DOHH2 (cell line): Measurements from ENCODE around the gene TGM4.

Experiments
- CTCF ChIP-seq: fragments of 200-600 bp; sonication (generic); IDR thresholded peaks from one replicate; pipeline ENCODE4 v1.5.1; 2014; ENCODE audit warnings: antibody characterized with exemption, mild to moderate bottlenecking, low read depth, low read length; ENCODE audit not compliant: poor library complexity, severe bottlenecking
- EZH2phosphoT487 ChIP-seq: fragments of 200-600 bp; sonication (generic); IDR thresholded peaks from 2 replicates; pipeline ENCODE4 v1.6.1; 2017; ENCODE audit warnings: borderline replicate concordance, mild to moderate bottlenecking, antibody characterized with exemption, low read length, moderate library complexity, mixed read lengths

GRCh38 chr3:44877333-44877732 is 2.9 kb downstream of the TGM4 start:
- TF ChIP-seq CTCF (no peak), EZH2phosphoT487 (no peak)
